Measurements from ENCODE around the gene VIPR2. TPM values are rescaled to one million over a fixed set of nuclear protein-coding genes. Genes with fewer than 3 reads are reported as not detected.

The VIPR2 gene
- total RNA-seq, 1 experiment from 2014 or later, result not detected

GRCh38 chr7:159005618-159006017, 139.0 kb downstream of the VIPR2 start:
- no peak overlapping the region for H2AFZ ChIP-seq
- TF ChIP-seq EZH2 (IDR thresholded peaks at IDR 0.05; ENCODE audit: low read depth) (no peak), CTCF (conservative IDR thresholded peaks at IDR 0.05) (no peak)
- no peaks in the 10 kb centered on the region for H3K9me3 ChIP-seq (ENCODE audit: insufficient read depth, low read depth)
- H3K9me2 ChIP-seq (ENCODE audit: insufficient read depth), result no peaks in the 10 kb centered on the region
- no peak overlapping the region for H3K27ac ChIP-seq
- H4K20me1 ChIP-seq (ENCODE audit: insufficient read depth), result no peaks in the 10 kb centered on the region
- H3K36me3 ChIP-seq (ENCODE audit: low read depth), result no peaks in the 10 kb centered on the region
- no peak for DNase-seq
- ChIA-PET POLR2A (ENCODE audit: unreplicated experiment) (no interaction called here), CTCF (no interaction called here)
- H3K4me1 ChIP-seq (replicated peaks; ENCODE audit: insufficient read depth), result no peaks in the 10 kb centered on the region
- H3K4me3 ChIP-seq, result no peak overlapping the region
- H3K27me3 ChIP-seq (ENCODE audit: insufficient read depth, low read depth), result peaks cover 92% of the 10 kb centered on the region
- intact Hi-C loops (cut with micrococcal nuclease; ENCODE audit: unreplicated experiment), result no loop called here
- H3K79me2 ChIP-seq (ENCODE audit: low read depth), result no peaks in the 10 kb centered on the region
- no peak overlapping the region for H3K4me2 ChIP-seq
- no TSS peak for BruUV-seq (replicated peaks)
- H3F3A ChIP-seq (ENCODE audit: insufficient read depth, low read depth), result no peaks in the 10 kb centered on the region

GRCh38 chr7:159004411-159004810, 140.3 kb downstream of the VIPR2 start:
- intact Hi-C loops (cut with micrococcal nuclease; ENCODE audit: unreplicated experiment), result no loop called here
- TF ChIP-seq CTCF (conservative IDR thresholded peaks at IDR 0.05), result no peak
- no peak for TF ChIP-seq EZH2 (IDR thresholded peaks at IDR 0.05; ENCODE audit: low read depth)

DNA sequence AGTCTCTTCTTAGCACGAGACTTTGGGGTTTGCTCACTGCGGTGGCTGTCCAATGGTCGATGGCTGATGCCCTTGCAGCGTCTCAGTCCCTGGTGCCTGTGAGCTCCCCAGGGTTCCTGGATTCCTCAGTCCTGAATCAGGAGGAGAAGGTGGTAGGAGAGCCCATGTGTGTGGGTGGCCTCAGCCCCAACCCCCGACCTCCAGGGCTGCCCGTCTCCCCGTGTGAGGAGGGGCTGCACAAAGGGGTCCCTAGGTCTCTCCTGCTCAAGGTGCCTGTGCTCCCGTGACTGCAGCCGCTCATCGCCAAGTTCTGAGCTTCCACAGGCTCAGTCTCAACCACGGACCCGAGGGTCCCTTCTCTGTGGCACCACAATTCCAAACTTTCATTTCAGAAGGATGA, 142.9 kb downstream of the VIPR2 start:
- Histone ChIP-seq H3K9me3 (ENCODE audit: insufficient read depth, low read depth) (no peaks in the 10 kb centered on the region), H3K4me1 (replicated peaks; ENCODE audit: insufficient read depth) (no peaks in the 10 kb centered on the region), H2AFZ (no peak overlapping the region), H3K27me3 (ENCODE audit: insufficient read depth, low read depth) (peaks cover 72% of the 10 kb centered on the region), H3K79me2 (ENCODE audit: low read depth) (no peaks in the 10 kb centered on the region), H3K27ac (no peak overlapping the region), H4K20me1 (ENCODE audit: insufficient read depth) (no peaks in the 10 kb centered on the region), H3K9me2 (ENCODE audit: insufficient read depth) (no peaks in the 10 kb centered on the region), H3K4me3 (no peak overlapping the region), H3F3A (ENCODE audit: insufficient read depth, low read depth) (no peaks in the 10 kb centered on the region), H3K4me2 (no peak overlapping the region), H3K36me3 (ENCODE audit: low read depth) (no peaks in the 10 kb centered on the region)
- BruUV-seq (replicated peaks), result no TSS peak
- intact Hi-C loops (cut with micrococcal nuclease; ENCODE audit: unreplicated experiment), result no loop called here
- TF ChIP-seq EZH2 (IDR thresholded peaks at IDR 0.05; ENCODE audit: low read depth) (no peak), CTCF (conservative IDR thresholded peaks at IDR 0.05) (no peak)
- POLR2A ChIA-PET (ENCODE audit: unreplicated experiment), result no interaction called here
- CTCF ChIA-PET, result no interaction called here
- no peak for DNase-seq

More at GRCh38 chr7:159004411-159004810, 140.3 kb downstream of the VIPR2 start:
- no peaks in the 10 kb centered on the region for H3K36me3 ChIP-seq (ENCODE audit: low read depth)
- H3F3A ChIP-seq (ENCODE audit: insufficient read depth, low read depth), result no peaks in the 10 kb centered on the region
- DNase-seq, result no peak
- H4K20me1 ChIP-seq (ENCODE audit: insufficient read depth), result no peaks in the 10 kb centered on the region
- H3K27ac ChIP-seq, result no peak overlapping the region
- no TSS peak for BruUV-seq (replicated peaks)
- no peak overlapping the region for H3K4me3 ChIP-seq
- no peaks in the 10 kb centered on the region for H3K79me2 ChIP-seq (ENCODE audit: low read depth)
- peaks cover 92% of the 10 kb centered on the region for H3K27me3 ChIP-seq (ENCODE audit: insufficient read depth, low read depth)
- H3K9me2 ChIP-seq (ENCODE audit: insufficient read depth), result no peaks in the 10 kb centered on the region
- no peaks in the 10 kb centered on the region for H3K4me1 ChIP-seq (replicated peaks; ENCODE audit: insufficient read depth)
- no peak overlapping the region for H3K4me2 ChIP-seq
- no peaks in the 10 kb centered on the region for H3K9me3 ChIP-seq (ENCODE audit: insufficient read depth, low read depth)
- ChIA-PET POLR2A (ENCODE audit: unreplicated experiment) (interaction anchor here (0.9 kb wide), 1 partner anchor 132 kb away, joined by 5 read pairs; no protein-coding TSS in a partner anchor), CTCF (no interaction called here)
- H2AFZ ChIP-seq, result no peak overlapping the region
